NB4 (cell line): ENCODE measurements around the gene MAGI2.

Experiments
- POLR2A ChIP-seq: IDR thresholded peaks from 2 replicates; pipeline ENCODE4 v1.6.1; 2011; ENCODE audit warnings: mild to moderate bottlenecking; ENCODE audit not compliant: insufficient read length; ENCODE audit errors: extremely low read depth
- TF ChIP-seq, protein P1 (sequence below): IDR thresholded peaks from one replicate; pipeline ENCODE4 v1.5.1; 2012; ENCODE audit warnings: low read depth, low read length

DNA sequence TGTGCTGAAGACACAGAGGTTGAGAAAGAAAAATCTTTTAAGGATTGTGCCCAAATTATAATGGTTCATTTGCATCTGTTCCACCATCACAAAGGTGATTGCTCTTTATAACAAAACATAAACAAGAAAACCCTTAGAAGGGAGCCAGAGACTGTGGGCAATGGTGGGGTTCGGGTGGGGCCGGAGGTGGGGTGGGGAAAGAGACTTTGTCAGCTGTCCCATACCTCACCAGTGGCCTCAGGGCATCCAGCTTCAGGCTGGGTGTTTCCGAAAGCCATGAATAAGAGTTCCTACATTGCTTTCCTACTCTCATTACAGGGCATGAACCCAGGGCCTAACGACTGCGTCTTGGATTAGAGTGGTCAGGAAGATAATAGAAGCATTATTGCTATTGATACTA lies 1427.0 kb downstream of the MAGI2 start:
- TF ChIP-seq, protein P1, sequence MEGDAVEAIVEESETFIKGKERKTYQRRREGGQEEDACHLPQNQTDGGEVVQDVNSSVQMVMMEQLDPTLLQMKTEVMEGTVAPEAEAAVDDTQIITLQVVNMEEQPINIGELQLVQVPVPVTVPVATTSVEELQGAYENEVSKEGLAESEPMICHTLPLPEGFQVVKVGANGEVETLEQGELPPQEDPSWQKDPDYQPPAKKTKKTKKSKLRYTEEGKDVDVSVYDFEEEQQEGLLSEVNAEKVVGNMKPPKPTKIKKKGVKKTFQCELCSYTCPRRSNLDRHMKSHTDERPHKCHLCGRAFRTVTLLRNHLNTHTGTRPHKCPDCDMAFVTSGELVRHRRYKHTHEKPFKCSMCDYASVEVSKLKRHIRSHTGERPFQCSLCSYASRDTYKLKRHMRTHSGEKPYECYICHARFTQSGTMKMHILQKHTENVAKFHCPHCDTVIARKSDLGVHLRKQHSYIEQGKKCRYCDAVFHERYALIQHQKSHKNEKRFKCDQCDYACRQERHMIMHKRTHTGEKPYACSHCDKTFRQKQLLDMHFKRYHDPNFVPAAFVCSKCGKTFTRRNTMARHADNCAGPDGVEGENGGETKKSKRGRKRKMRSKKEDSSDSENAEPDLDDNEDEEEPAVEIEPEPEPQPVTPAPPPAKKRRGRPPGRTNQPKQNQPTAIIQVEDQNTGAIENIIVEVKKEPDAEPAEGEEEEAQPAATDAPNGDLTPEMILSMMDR, result no peak
- TF ChIP-seq POLR2A, result no peak
